Tibial artery (tissue), 4 donors: ENCODE data around the gene TAS2R39.

Experiments
- DNase-seq, 2 donors: peaks; one replicate each; pipeline ENCODE4 v3.0.0-alpha.2; 2019
- H3K27ac ChIP-seq, 2 donors: fragments of 200-600 bp; sonication (generic) in 1 of 2; 1 replicate in 1 of 2; 2 replicates in 1 of 2; pipeline ENCODE4 v1.5.1; 2018 to 2019; ENCODE audit warnings: mild to moderate bottlenecking in 1 of 2
- H3K27me3 ChIP-seq, 2 donors: fragments of 200-600 bp; sonication (generic) in 1 of 2; one replicate each; pipeline versions ENCODE4 v1.5.1 to v1.6.0; 2016 to 2019
- H3K36me3 ChIP-seq, 3 donors: fragments of 200-600 bp; sonication (generic) in 2 of 3; one replicate each; pipeline ENCODE4 v1.5.1; 2016 to 2019; ENCODE audit warnings: mild to moderate bottlenecking in 2 of 3
- H3K4me1 ChIP-seq, 4 donors: fragments of 200-600 bp; sonication (generic) in 2 of 4; 1 replicate in 3 of 4; 2 replicates in 1 of 4; pipeline ENCODE4 v1.5.1; 2016 to 2019
- H3K4me3 ChIP-seq, 2 donors: fragments of 200-600 bp; sonication (generic) in 1 of 2; 1 replicate in 1 of 2; 2 replicates in 1 of 2; pipeline ENCODE4 v1.5.1; 2018 to 2019; ENCODE audit warnings: mild to moderate bottlenecking in 2 of 2
- H3K9me3 ChIP-seq, 3 donors: fragments of 200-600 bp; sonication (generic) in 1 of 3; one replicate each; pipeline ENCODE4 v1.5.1; 2016 to 2019
- intact Hi-C: fragments of 100-400 bp; cut with DNase I; formaldehyde crosslinking; loops from one replicate; pipeline ENCODE4 v1.15.0; 2023; ENCODE audit warnings: low total_unique reads
- TF ChIP-seq, protein P1 (sequence below), 2 experiments: fragments of 200-600 bp in 1 of 2; fragments of 450-650 bp in 1 of 2; IDR thresholded peaks; one replicate each; pipeline ENCODE4 v1.5.1; 2017 to 2019; ENCODE audit warnings: antibody characterized with exemption in 2 of 2, mild to moderate bottlenecking in 1 of 2, moderate library complexity in 1 of 2

TAS2R39 gene

DNA sequence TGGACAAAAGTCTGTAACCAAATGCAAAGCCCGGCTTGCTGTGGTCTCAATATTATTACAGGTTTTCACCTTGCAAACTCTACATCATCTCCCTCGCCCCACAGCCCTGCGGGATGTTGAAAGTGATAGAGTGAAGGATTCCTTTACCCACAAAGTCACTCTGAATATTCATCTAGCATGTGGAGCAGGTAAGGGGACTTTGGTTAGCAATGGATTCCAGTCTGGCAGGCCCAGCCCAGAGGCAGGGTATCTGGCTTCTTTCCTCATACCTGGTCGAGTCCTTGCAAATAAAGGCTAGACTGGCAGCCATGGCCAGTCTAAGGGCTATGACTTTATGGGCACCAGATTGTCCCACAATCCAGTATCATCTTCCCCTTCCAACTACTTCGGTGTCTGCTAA is 41.8 kb downstream of the TAS2R39 start:
- TF ChIP-seq, protein P1, sequence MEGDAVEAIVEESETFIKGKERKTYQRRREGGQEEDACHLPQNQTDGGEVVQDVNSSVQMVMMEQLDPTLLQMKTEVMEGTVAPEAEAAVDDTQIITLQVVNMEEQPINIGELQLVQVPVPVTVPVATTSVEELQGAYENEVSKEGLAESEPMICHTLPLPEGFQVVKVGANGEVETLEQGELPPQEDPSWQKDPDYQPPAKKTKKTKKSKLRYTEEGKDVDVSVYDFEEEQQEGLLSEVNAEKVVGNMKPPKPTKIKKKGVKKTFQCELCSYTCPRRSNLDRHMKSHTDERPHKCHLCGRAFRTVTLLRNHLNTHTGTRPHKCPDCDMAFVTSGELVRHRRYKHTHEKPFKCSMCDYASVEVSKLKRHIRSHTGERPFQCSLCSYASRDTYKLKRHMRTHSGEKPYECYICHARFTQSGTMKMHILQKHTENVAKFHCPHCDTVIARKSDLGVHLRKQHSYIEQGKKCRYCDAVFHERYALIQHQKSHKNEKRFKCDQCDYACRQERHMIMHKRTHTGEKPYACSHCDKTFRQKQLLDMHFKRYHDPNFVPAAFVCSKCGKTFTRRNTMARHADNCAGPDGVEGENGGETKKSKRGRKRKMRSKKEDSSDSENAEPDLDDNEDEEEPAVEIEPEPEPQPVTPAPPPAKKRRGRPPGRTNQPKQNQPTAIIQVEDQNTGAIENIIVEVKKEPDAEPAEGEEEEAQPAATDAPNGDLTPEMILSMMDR (IDR thresholded peaks at IDR 0.05), result no peak
- Histone ChIP-seq H3K4me1 (no peaks in the 10 kb centered on the region), H3K9me3 (no peaks in the 10 kb centered on the region), H3K27me3 (no peaks in the 10 kb centered on the region), H3K4me3 (no peak overlapping the region), H3K36me3 (no peaks in the 10 kb centered on the region), H3K27ac (no peak overlapping the region)
- intact Hi-C loops, result loop anchor here (10.0 kb wide), 1 partner anchor 360 kb away; no protein-coding TSS in a partner anchor
- DNase-seq, result no peak

- intact Hi-C loops, result loop anchor here (10.0 kb wide), 1 partner anchor 363 kb away; no protein-coding TSS in a partner anchor
Observed at GRCh38 chr7:143227806-143228205, 44.6 kb downstream of the TAS2R39 start.

GRCh38 chr7:143229054-143229790 is 46.0 kb downstream of the TAS2R39 start:
- Histone ChIP-seq H3K9me3 (peaks cover 0 to 3% (median 0%) of the 10 kb centered on the region in 3 donors), H3K4me3 (no peak overlapping the region), H3K27me3 (no peaks in the 10 kb centered on the region), H3K27ac (no peak overlapping the region), H3K4me1 (no peaks in the 10 kb centered on the region), H3K36me3 (no peaks in the 10 kb centered on the region)
- no peak for DNase-seq
- TF ChIP-seq, protein P1 (IDR thresholded peaks at IDR 0.05), result no peak
- intact Hi-C loops, result loop anchor here (10.0 kb wide), 1 partner anchor 364 kb away; no protein-coding TSS in a partner anchor

More at GRCh38 chr7:143227806-143228205, 44.6 kb downstream of the TAS2R39 start:
- no peaks in the 10 kb centered on the region for H3K9me3 ChIP-seq
- H3K27ac ChIP-seq, result no peak overlapping the region
- TF ChIP-seq, protein P1 (IDR thresholded peaks at IDR 0.05), result no peak
- H3K36me3 ChIP-seq, result no peaks in the 10 kb centered on the region
- no peak overlapping the region for H3K4me3 ChIP-seq
- H3K27me3 ChIP-seq, result no peaks in the 10 kb centered on the region
- no peaks in the 10 kb centered on the region for H3K4me1 ChIP-seq
- no peak for DNase-seq

DNA sequence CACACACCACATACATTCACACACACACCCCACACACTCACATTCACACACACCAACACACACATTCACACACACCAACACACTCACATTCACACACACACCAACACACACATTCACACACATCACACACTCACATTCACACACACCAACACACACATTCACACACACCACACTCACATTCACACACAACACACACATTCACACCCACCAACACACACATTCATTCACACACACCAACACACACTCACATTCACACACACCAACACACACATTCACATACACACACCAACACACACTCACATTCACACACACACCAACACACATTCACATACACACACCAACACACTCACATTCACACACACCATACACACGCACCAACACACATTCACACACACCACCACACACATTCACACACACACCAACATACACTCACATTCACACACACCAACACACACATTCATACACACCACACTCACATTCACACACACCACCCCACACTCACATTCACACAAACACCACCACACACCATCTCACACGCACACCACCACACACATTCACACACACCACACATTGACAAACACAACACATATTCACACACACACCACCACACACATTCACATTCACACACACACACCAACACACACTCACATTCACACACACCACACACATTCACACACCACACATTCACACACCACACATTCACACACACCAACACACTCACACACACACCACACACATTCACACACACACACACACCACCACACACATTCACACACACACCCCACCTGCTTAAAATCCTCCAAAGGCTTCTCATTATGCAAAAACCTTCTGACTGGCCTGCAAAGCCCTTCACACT is 47.6 kb downstream of the TAS2R39 start:
- no peaks in the 10 kb centered on the region for H3K36me3 ChIP-seq
- no peak overlapping the region for H3K4me3 ChIP-seq
- no peak for DNase-seq
- no peak overlapping the region for H3K27ac ChIP-seq
- H3K4me1 ChIP-seq, result no peaks in the 10 kb centered on the region
- TF ChIP-seq, protein P1 (IDR thresholded peaks at IDR 0.05), result no peak
- intact Hi-C loops, result no loop called here
- H3K27me3 ChIP-seq, result no peaks in the 10 kb centered on the region
- H3K9me3 ChIP-seq, result peaks cover 0 to 3% (median 0%) of the 10 kb centered on the region in 3 donors
